Stimulated activated CD8-positive, alpha-beta memory T cell treated with anti-CD3 and anti-CD28 coated beads, Interleukin-12 subunit alpha, Interleukin-12 subunit beta, amount 100 ng/mL, for 1 hour (primary cell): ENCODE data around the gene GPT2.

ENCODE experiments used
- DNase-seq: peaks from one replicate; pipeline ENCODE4 v3.0.0-alpha.2; 2020; ENCODE audit warnings: low read depth

The GPT2 gene

GRCh38 chr16:46968063-46968435 lies 83.9 kb downstream of the GPT2 start:
- no peak for DNase-seq

GRCh38 chr16:46970089-46970488 lies 85.9 kb downstream of the GPT2 start:
- no peak for DNase-seq

GRCh38 chr16:46971271-46971670 lies 87.1 kb downstream of the GPT2 start:
- no peak for DNase-seq

GRCh38 chr16:46972429-46973206 lies 88.5 kb downstream of the GPT2 start:
- DNase-seq: peak; percentile 8

GRCh38 chr16:46973207-46973995 lies 89.2 kb downstream of the GPT2 start, which contains the start of gene DNAJA2:
Gene DNAJA2 (minus strand): TSS chr16:46973674. CDS start chr16:46973572, 102 bp downstream.
- peak; percentile 87 for DNase-seq

- DNase-seq: no peak
Observed at GRCh38 chr16:46973996-46974324, 89.8 kb downstream of the GPT2 start.

GRCh38 chr16:46974352-46974751 lies 90.2 kb downstream of the GPT2 start:
- no peak for DNase-seq

GRCh38 chr16:46975165-46975564 lies 91.0 kb downstream of the GPT2 start:
- no peak for DNase-seq

- DNase-seq: no peak
Observed at GRCh38 chr16:46975908-46976470, 91.8 kb downstream of the GPT2 start.

- DNase-seq: no peak
Observed at GRCh38 chr16:46976550-46976949, 92.4 kb downstream of the GPT2 start.
